Neural progenitor cell (in vitro differentiated cells): Measurements from ENCODE around the gene WFS1. TPM values are rescaled to one million over a fixed set of nuclear protein-coding genes. Genes with fewer than 3 reads are reported as not detected.

Source experiments
- DNase-seq: peaks from one replicate; pipeline ENCODE4 v3.0.0-alpha.2; 2016; ENCODE audit warnings: low spot score
- H2AFZ ChIP-seq: fragments of 200-600 bp; sonication (generic); replicated peaks from 2 replicates; pipeline ENCODE4 v1.6.1; 2016; ENCODE audit warnings: antibody characterized with exemption
- H3F3A ChIP-seq: fragments of 200-600 bp; sonication (generic); 2 replicates; pipeline ENCODE4 v1.6.1; 2016; ENCODE audit warnings: antibody characterized with exemption, low read depth
- H3K27ac ChIP-seq: fragments of 200-600 bp; sonication (generic); 2 replicates; pipeline ENCODE4 v1.5.1; 2016; ENCODE audit warnings: mild to moderate bottlenecking
- H3K27me3 ChIP-seq: fragments of 200-600 bp; sonication (generic); 2 replicates; pipeline ENCODE4 v1.6.1; 2016; ENCODE audit warnings: mild to moderate bottlenecking, moderate library complexity
- H3K36me3 ChIP-seq: fragments of 200-600 bp; sonication (generic); 2 replicates; pipeline ENCODE4 v1.5.1; 2016
- H3K4me1 ChIP-seq: fragments of 200-600 bp; sonication (generic); 2 replicates; pipeline ENCODE4 v1.6.1; 2016; ENCODE audit warnings: mixed run types
- H3K4me2 ChIP-seq: fragments of 200-600 bp; sonication (generic); 2 replicates; pipeline ENCODE4 v1.6.1; 2016
- H3K4me3 ChIP-seq: fragments of 200-600 bp; sonication (generic); 2 replicates; pipeline ENCODE4 v1.5.1; 2016
- H3K79me2 ChIP-seq: fragments of 200-600 bp; sonication (generic); 2 replicates; pipeline ENCODE4 v1.6.1; 2016; ENCODE audit warnings: low read depth
- H3K9ac ChIP-seq: fragments of 200-600 bp; sonication (generic); 2 replicates; pipeline ENCODE4 v1.6.1; 2016
- H3K9me3 ChIP-seq: fragments of 200-600 bp; sonication (generic); 2 replicates; pipeline ENCODE4 v1.5.1; 2016; ENCODE audit warnings: low read depth
- H4K20me1 ChIP-seq: fragments of 200-600 bp; sonication (generic); 2 replicates; pipeline ENCODE4 v1.6.1; 2016; ENCODE audit warnings: low read depth
- H3K27ac Mint-ChIP-seq: 3 replicates; pipeline ENCODE4 v1.8.0; 2021; ENCODE audit warnings: mixed read lengths
- H3K27me3 Mint-ChIP-seq: 2 replicates; pipeline ENCODE4 v1.8.0; 2022; ENCODE audit warnings: low read depth, mild to moderate bottlenecking, inconsistent platforms, moderate library complexity, mixed read lengths; ENCODE audit not compliant: insufficient read depth
- H3K36me3 Mint-ChIP-seq: 3 replicates; pipeline ENCODE4 v1.8.0; 2021; ENCODE audit warnings: mixed read lengths
- H3K4me1 Mint-ChIP-seq: 3 replicates; pipeline ENCODE4 v1.8.0; 2021; ENCODE audit warnings: mixed read lengths
- H3K4me3 Mint-ChIP-seq: 3 replicates; pipeline ENCODE4 v1.8.0; 2021; ENCODE audit warnings: mild to moderate bottlenecking, moderate library complexity, mixed read lengths
- H3K9me3 Mint-ChIP-seq: 3 replicates; pipeline ENCODE4 v1.8.0; 2020; ENCODE audit warnings: mixed read lengths
- CTCF ChIP-seq: fragments of 200-600 bp; sonication (generic); IDR thresholded peaks from 2 replicates; pipeline ENCODE4 v1.5.1; 2017; ENCODE audit warnings: antibody characterized with exemption, mild to moderate bottlenecking
- EZH2 ChIP-seq: fragments of 200-600 bp; sonication (generic); IDR thresholded peaks from 2 replicates; pipeline ENCODE4 v1.6.1; 2017; ENCODE audit warnings: antibody characterized with exemption, mild to moderate bottlenecking, moderate library complexity
- EZH2phosphoT487 ChIP-seq: fragments of 200-600 bp; sonication (generic); IDR thresholded peaks from 2 replicates; pipeline ENCODE4 v1.6.1; 2017; ENCODE audit warnings: antibody characterized with exemption
- total RNA-seq: library from RNA; depleted of rRNA; stranded (reverse); fragments of >200 nt; gene quantifications from 2 replicates; pipeline ENCODE4 v1.2.3, GENCODE V29; 2015; ENCODE audit warnings: low replicate concordance

WFS1 gene
- total RNA-seq, 1 donor from 2014 or later = 8.8 TPM

- no peak for TF ChIP-seq EZH2phosphoT487
- TF ChIP-seq EZH2 = no peak
- no peak for TF ChIP-seq CTCF
- Histone ChIP-seq H3K9me3 (no peaks in the 10 kb centered on the region), H3K79me2 (peaks cover 5% of the 10 kb centered on the region), H4K20me1 (peaks cover 36% of the 10 kb centered on the region), H3K36me3 (no peaks in the 10 kb centered on the region), H3K9ac (no peak overlapping the region), H3K27me3 (no peaks in the 10 kb centered on the region), H2AFZ (no peak overlapping the region), H3K4me2 (no peak overlapping the region), H3K27ac (no peak overlapping the region), H3F3A (no peaks in the 10 kb centered on the region), H3K4me3 (no peak overlapping the region), H3K4me1 (no peaks in the 10 kb centered on the region)
- peak overlapping the region; percentile 38 for H3K4me3 Mint-ChIP-seq
- H3K27me3 Mint-ChIP-seq = peaks cover 5% of the 10 kb centered on the region
- H3K36me3 Mint-ChIP-seq = peaks cover 2% of the 10 kb centered on the region
- H3K27ac Mint-ChIP-seq = peak overlapping the region; percentile 95
- peaks cover 51% of the 10 kb centered on the region for H3K4me1 Mint-ChIP-seq
- no peaks in the 10 kb centered on the region for H3K9me3 Mint-ChIP-seq
- DNase-seq = no peak
Observed at GRCh38 chr4:6275898-6276806, 6.5 kb downstream of the WFS1 start.

- Histone ChIP-seq H3K4me2 (no peak overlapping the region), H3F3A (no peaks in the 10 kb centered on the region), H3K4me3 (no peak overlapping the region), H3K36me3 (no peaks in the 10 kb centered on the region), H3K27ac (no peak overlapping the region), H2AFZ (no peak overlapping the region), H3K27me3 (no peaks in the 10 kb centered on the region), H3K79me2 (peaks cover 5% of the 10 kb centered on the region), H3K4me1 (no peaks in the 10 kb centered on the region), H3K9ac (no peak overlapping the region), H4K20me1 (peaks cover 25% of the 10 kb centered on the region), H3K9me3 (no peaks in the 10 kb centered on the region)
- peaks cover 45% of the 10 kb centered on the region for H3K4me1 Mint-ChIP-seq
- TF ChIP-seq CTCF (no peak), EZH2phosphoT487 (no peak), EZH2 (no peak)
- peak overlapping the region; percentile 95 for H3K27ac Mint-ChIP-seq
- H3K27me3 Mint-ChIP-seq = peaks cover 5% of the 10 kb centered on the region
- no peaks in the 10 kb centered on the region for H3K9me3 Mint-ChIP-seq
- DNase-seq = no peak
- peaks cover 2% of the 10 kb centered on the region for H3K36me3 Mint-ChIP-seq
- no peak overlapping the region for H3K4me3 Mint-ChIP-seq
Observed at GRCh38 chr4:6277139-6277802, 7.6 kb downstream of the WFS1 start.

DNA sequence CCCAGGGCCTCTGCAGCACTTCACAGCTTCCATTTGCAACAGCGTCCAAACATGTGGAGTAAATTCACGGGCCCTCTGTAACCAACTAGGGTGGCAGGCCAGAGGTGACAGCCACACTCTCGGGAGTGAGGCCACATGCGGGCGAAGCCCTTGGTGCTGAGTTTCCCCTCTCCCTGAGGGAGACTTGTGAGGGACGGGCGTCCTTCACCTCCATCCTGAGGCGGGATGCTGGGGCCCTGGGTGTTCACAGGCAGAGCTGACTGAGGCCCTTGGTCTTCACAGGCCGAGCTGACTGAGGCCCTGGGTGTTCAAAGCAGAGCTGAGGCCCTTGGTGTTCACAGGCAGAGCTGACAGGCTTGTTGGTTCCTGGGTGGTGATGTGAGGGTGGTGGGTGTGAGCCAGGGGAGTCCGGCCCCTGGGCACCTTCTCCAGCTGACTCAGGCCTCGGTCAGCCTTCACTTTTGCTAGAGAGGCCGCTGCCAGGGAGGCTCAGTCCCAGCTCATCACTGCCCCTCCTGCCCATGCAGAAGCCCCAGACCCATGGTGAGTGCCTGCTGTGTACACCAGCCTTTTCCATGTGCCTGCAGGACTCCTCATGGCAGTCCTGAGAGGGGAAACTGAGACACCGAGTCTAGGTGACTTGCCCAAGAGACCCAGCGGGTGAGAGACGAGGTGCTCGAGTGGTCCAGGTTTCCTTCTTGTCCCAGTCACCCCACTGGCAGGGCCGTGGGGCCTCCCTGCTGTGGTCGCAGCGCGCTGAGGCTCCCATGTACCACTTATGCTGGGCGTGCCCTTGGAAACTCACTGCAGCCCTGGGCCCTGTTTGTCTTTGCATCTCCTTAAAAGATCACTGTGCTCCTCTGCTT lies 8.5 kb downstream of the WFS1 start:
- H2AFZ ChIP-seq = no peak overlapping the region
- no peaks in the 10 kb centered on the region for H3K27me3 ChIP-seq
- Mint-ChIP-seq H3K4me1 (peaks cover 36% of the 10 kb centered on the region), H3K9me3 (no peaks in the 10 kb centered on the region), H3K27me3 (peaks cover 5% of the 10 kb centered on the region), H3K36me3 (peaks cover 2% of the 10 kb centered on the region), H3K4me3 (no peak overlapping the region), H3K27ac (peak overlapping the region; percentile 48)
- peaks cover 18% of the 10 kb centered on the region for H4K20me1 ChIP-seq
- DNase-seq = no peak
- no peak overlapping the region for H3K4me2 ChIP-seq
- no peaks in the 10 kb centered on the region for H3K4me1 ChIP-seq
- no peak overlapping the region for H3K4me3 ChIP-seq
- no peak overlapping the region for H3K9ac ChIP-seq
- H3K27ac ChIP-seq = no peak overlapping the region
- H3K79me2 ChIP-seq = peaks cover 5% of the 10 kb centered on the region
- H3K36me3 ChIP-seq = no peaks in the 10 kb centered on the region
- TF ChIP-seq EZH2phosphoT487 (no peak), EZH2 (no peak), CTCF (no peak)
- H3F3A ChIP-seq = no peaks in the 10 kb centered on the region
- no peaks in the 10 kb centered on the region for H3K9me3 ChIP-seq
